Natural killer cell (primary cell): ENCODE results near the gene AGBL5. TPM values are rescaled to one million over a fixed set of nuclear protein-coding genes. Genes with fewer than 3 reads are reported as not detected.

Experiments
- ATAC-seq, 3 donors: fragments of 150-1000 bp in 2 of 3; fragments of 200-7000 bp in 1 of 3; cut with Tn5 transposase; 1 replicate in 1 of 3; 2 replicates in 2 of 3; pipeline ENCODE4 v1.10.0; 2021; ENCODE audit warnings: mild to moderate bottlenecking in 2 of 3, moderate library complexity in 2 of 3
- DNase-seq, 2 donors: peaks; one replicate each; pipeline versions ENCODE4 v3.0.0 to v3.0.0-alpha.2; 2013 to 2021; ENCODE audit warnings: mixed read lengths in 1 of 2
- H3K27ac ChIP-seq: one replicate; pipeline ENCODE4 v1.5.1; 2013; ENCODE audit warnings: mild to moderate bottlenecking, low read length
- H3K27me3 ChIP-seq: one replicate; pipeline ENCODE4 v1.6.1; 2013; ENCODE audit warnings: low read length; ENCODE audit not compliant: control insufficient read depth, insufficient read depth
- H3K36me3 ChIP-seq: one replicate; pipeline ENCODE4 v1.6.1; 2013; ENCODE audit warnings: low read length; ENCODE audit not compliant: control insufficient read depth, insufficient read depth
- H3K4me1 ChIP-seq: one replicate; pipeline ENCODE4 v1.6.1; 2013; ENCODE audit warnings: low read length; ENCODE audit not compliant: control insufficient read depth, insufficient read depth
- H3K4me3 ChIP-seq: one replicate; pipeline ENCODE4 v1.5.1; 2013; ENCODE audit warnings: low read length
- H3K9me3 ChIP-seq: one replicate; pipeline ENCODE4 v1.6.1; 2013; ENCODE audit warnings: low read length; ENCODE audit not compliant: control insufficient read depth, insufficient read depth
- H3K27ac Mint-ChIP-seq, 2 donors: one replicate each; pipeline ENCODE4 v1.8.0; 2022; ENCODE audit warnings: mild to moderate bottlenecking in 2 of 2, mixed read lengths in 2 of 2, moderate library complexity in 1 of 2
- H3K27me3 Mint-ChIP-seq, 2 donors: one replicate each; pipeline ENCODE4 v1.8.0; 2022; ENCODE audit warnings: low read depth in 2 of 2, mixed read lengths in 2 of 2
- H3K36me3 Mint-ChIP-seq: one replicate; pipeline ENCODE4 v1.8.0; 2022; ENCODE audit warnings: mixed read lengths
- H3K4me1 Mint-ChIP-seq, 2 donors: one replicate each; pipeline ENCODE4 v1.8.0; 2022; ENCODE audit warnings: mixed read lengths in 2 of 2
- H3K4me3 Mint-ChIP-seq: one replicate; pipeline ENCODE4 v1.8.0; 2022; ENCODE audit warnings: mild to moderate bottlenecking, moderate library complexity, mixed read lengths
- H3K9me3 Mint-ChIP-seq, 2 donors: one replicate each; pipeline ENCODE4 v1.8.0; 2022; ENCODE audit warnings: mixed read lengths in 2 of 2
- CTCF ChIP-seq: fragments of 200-600 bp; IDR thresholded peaks from one replicate; pipeline ENCODE4 v1.8.0; 2022; ENCODE audit warnings: antibody characterized with exemption
- WGBS: methylation state at CpG from one replicate; pipeline ENCODE4 v1.1.7; 2013; ENCODE audit warnings: missing lambda C conversion rate; ENCODE audit not compliant: insufficient coverage; 5-methylcytosine and 5-hydroxymethylcytosine counted together
- intact Hi-C: fragments of 100-400 bp; cut with micrococcal nuclease; formaldehyde crosslinking; loops from one replicate; pipeline ENCODE4 v1.14.2; 2022
- total RNA-seq, 4 donors: library from RNA; stranded (reverse); fragments of 120-200 nt in 1 of 4; gene quantifications; one replicate each; pipeline versions ENCODE4 v1.2.3 to v1.2.4, GENCODE V29; 2013 to 2022

AGBL5 gene
- total RNA-seq, 3 donors from 2014 or later (not counting 1 experiment from before 2014, with no cell fraction given): 10.0 to 12.0 (median 10.8) TPM

- Histone ChIP-seq H3K4me3 (no peak overlapping the region), H3K4me1 (no peaks in the 10 kb centered on the region), H3K9me3 (no peaks in the 10 kb centered on the region), H3K27ac (no peak overlapping the region), H3K27me3 (no peaks in the 10 kb centered on the region), H3K36me3 (peaks cover 20% of the 10 kb centered on the region)
- DNase-seq: no peak
- TF ChIP-seq CTCF: no peak
- H3K4me3 Mint-ChIP-seq: no peak overlapping the region
- WGBS: 96% methylated on average over 3 of the region's 3 CpGs
- no peak overlapping the region for H3K27ac Mint-ChIP-seq
- intact Hi-C loops: no loop called here
- H3K36me3 Mint-ChIP-seq: no peaks in the 10 kb centered on the region
- peaks cover 0 to 5% of the 10 kb centered on the region in 2 donors for H3K4me1 Mint-ChIP-seq
- no peaks in the 10 kb centered on the region for H3K9me3 Mint-ChIP-seq
- no peak for ATAC-seq
- H3K27me3 Mint-ChIP-seq: no peaks in the 10 kb centered on the region
Measured at GRCh38 chr2:27060323-27060722, 8.9 kb downstream of the AGBL5 start.

- Histone ChIP-seq H3K4me1 (peaks cover 10% of the 10 kb centered on the region), H3K27me3 (no peaks in the 10 kb centered on the region), H3K36me3 (peaks cover 23% of the 10 kb centered on the region), H3K4me3 (no peak overlapping the region), H3K9me3 (no peaks in the 10 kb centered on the region), H3K27ac (no peak overlapping the region)
- intact Hi-C loops: no loop called here
- no peaks in the 10 kb centered on the region for H3K27me3 Mint-ChIP-seq
- H3K36me3 Mint-ChIP-seq: no peaks in the 10 kb centered on the region
- no peak overlapping the region for H3K4me3 Mint-ChIP-seq
- ATAC-seq: no peak
- H3K9me3 Mint-ChIP-seq: no peaks in the 10 kb centered on the region
- 100% methylated on average over 3 of the region's 3 CpGs for WGBS
- TF ChIP-seq CTCF: no peak
- H3K4me1 Mint-ChIP-seq: peaks cover 21 to 40% of the 10 kb centered on the region in 2 donors
- DNase-seq: no peak
- peak overlapping the region in 1 of 2 donors; percentile 6 for H3K27ac Mint-ChIP-seq
Measured at GRCh38 chr2:27065128-27065527, 13.7 kb downstream of the AGBL5 start.

- Mint-ChIP-seq H3K27ac (peak overlapping the region in 1 of 2 donors; percentile 68), H3K27me3 (no peaks in the 10 kb centered on the region), H3K9me3 (no peaks in the 10 kb centered on the region), H3K4me1 (peaks cover 34 to 54% of the 10 kb centered on the region in 2 donors), H3K4me3 (no peak overlapping the region), H3K36me3 (no peaks in the 10 kb centered on the region)
- ATAC-seq (no peak), DNase-seq (no peak)
- no peaks in the 10 kb centered on the region for H3K27me3 ChIP-seq
- peaks cover 27% of the 10 kb centered on the region for H3K4me1 ChIP-seq
- H3K9me3 ChIP-seq: no peaks in the 10 kb centered on the region
- H3K36me3 ChIP-seq: peaks cover 23% of the 10 kb centered on the region
- WGBS: 89% methylated on average over 5 of the region's 5 CpGs
- no peak for TF ChIP-seq CTCF
- H3K27ac ChIP-seq: no peak overlapping the region
- H3K4me3 ChIP-seq: no peak overlapping the region
- intact Hi-C loops: no loop called here
Measured at GRCh38 chr2:27067385-27067784, 15.9 kb downstream of the AGBL5 start.

GRCh38 chr2:27069436-27069835 is 18.0 kb downstream of the AGBL5 start:
- peaks cover 39 to 65% of the 10 kb centered on the region in 2 donors for H3K4me1 Mint-ChIP-seq
- H3K4me3 Mint-ChIP-seq: no peak overlapping the region
- peaks cover 31% of the 10 kb centered on the region for H3K4me1 ChIP-seq
- no peaks in the 10 kb centered on the region for H3K27me3 Mint-ChIP-seq
- over 99% methylated on average over 6 of the region's 6 CpGs for WGBS
- H3K27me3 ChIP-seq: no peaks in the 10 kb centered on the region
- peaks cover 20% of the 10 kb centered on the region for H3K36me3 ChIP-seq
- H3K9me3 ChIP-seq: no peaks in the 10 kb centered on the region
- no peak overlapping the region for H3K4me3 ChIP-seq
- no peak for ATAC-seq
- H3K9me3 Mint-ChIP-seq: no peaks in the 10 kb centered on the region
- intact Hi-C loops: no loop called here
- H3K27ac Mint-ChIP-seq: peak overlapping the region; percentile 3 to 90
- no peaks in the 10 kb centered on the region for H3K36me3 Mint-ChIP-seq
- H3K27ac ChIP-seq: no peak overlapping the region
- no peak for DNase-seq
- TF ChIP-seq CTCF: no peak
